CD14-positive monocyte (primary cell): ENCODE data around the gene SMARCAL1. TPM values are rescaled to one million over a fixed set of nuclear protein-coding genes. Genes with fewer than 3 reads are reported as not detected.

Experiments used
- DNase-seq, 3 donors: peaks; one replicate each; pipeline ENCODE4 v3.0.0-alpha.2; 2011 to 2022
- H2AFZ ChIP-seq: 2 replicates; pipeline ENCODE4 v1.6.0; 2012; ENCODE audit warnings: mild to moderate bottlenecking, low read depth, low read length, inconsistent platforms; ENCODE audit not compliant: insufficient read depth, poor library complexity, severe bottlenecking
- H3K27ac ChIP-seq, 2 donors: 1 replicate in 1 of 2; 2 replicates in 1 of 2; pipeline ENCODE4 v1.5.1; 2012 to 2013; ENCODE audit warnings: low read length in 2 of 2, control low read depth in 1 of 2, inconsistent platforms in 1 of 2, low read depth in 1 of 2, mild to moderate bottlenecking in 1 of 2
- H3K27me3 ChIP-seq, 2 donors: one replicate each; pipeline versions ENCODE4 v1.6.0 to v1.6.1; 2011 to 2013; ENCODE audit warnings: low read length in 2 of 2; ENCODE audit not compliant: control insufficient read depth in 2 of 2, insufficient read depth in 2 of 2
- H3K36me3 ChIP-seq, 2 donors: replicated peaks in 1 of 2; 1 replicate in 1 of 2; 2 replicates in 1 of 2; pipeline versions ENCODE4 v1.5.1 to v1.6.1; 2012 to 2013; ENCODE audit warnings: low read length in 2 of 2, control low read depth in 1 of 2, inconsistent platforms in 1 of 2, mild to moderate bottlenecking in 1 of 2; ENCODE audit not compliant: insufficient read depth in 2 of 2, control insufficient read depth in 1 of 2
- H3K4me1 ChIP-seq, 2 donors: 1 replicate in 1 of 2; 2 replicates in 1 of 2; pipeline versions ENCODE4 v1.5.1 to v1.6.1; 2012 to 2013; ENCODE audit warnings: low read length in 2 of 2, control low read depth in 1 of 2, inconsistent platforms in 1 of 2, mild to moderate bottlenecking in 1 of 2, moderate library complexity in 1 of 2; ENCODE audit not compliant: insufficient read depth in 2 of 2, control insufficient read depth in 1 of 2
- H3K4me2 ChIP-seq: replicated peaks from 2 replicates; pipeline ENCODE3; 2012; ENCODE audit warnings: low read length, moderate library complexity, mild to moderate bottlenecking; ENCODE audit not compliant: poor library complexity, severe bottlenecking; ENCODE audit errors: extremely low read depth
- H3K4me3 ChIP-seq, 3 experiments: fragments of 200-600 bp in 1 of 3; sonication (generic) in 1 of 3; replicated peaks in 1 of 3; 1 replicate in 2 of 3; 2 replicates in 1 of 3; pipeline ENCODE4 v1.5.1; 2011 to 2013; ENCODE audit warnings: low read length in 3 of 3, mild to moderate bottlenecking in 3 of 3, control low read depth in 2 of 3, low read depth in 2 of 3, inconsistent platforms in 1 of 3, moderate library complexity in 1 of 3
- H3K79me2 ChIP-seq: 2 replicates; pipeline ENCODE4 v1.6.0; 2012; ENCODE audit warnings: mild to moderate bottlenecking, control low read depth, inconsistent platforms, low read length, moderate library complexity; ENCODE audit not compliant: insufficient read depth
- H3K9ac ChIP-seq: 2 replicates; pipeline ENCODE4 v1.6.0; 2017; ENCODE audit warnings: low read length, mild to moderate bottlenecking; ENCODE audit not compliant: insufficient read depth, poor library complexity, severe bottlenecking
- H3K9me3 ChIP-seq, 2 donors: replicated peaks in 1 of 2; 1 replicate in 1 of 2; 2 replicates in 1 of 2; pipeline versions ENCODE4 v1.5.1 to v1.6.1; 2012 to 2013; ENCODE audit warnings: low read length in 2 of 2, control low read depth in 1 of 2; ENCODE audit not compliant: control insufficient read depth in 1 of 2, insufficient read depth in 1 of 2
- H4K20me1 ChIP-seq: 2 replicates; pipeline ENCODE4 v1.6.0; 2012; ENCODE audit warnings: mild to moderate bottlenecking, low read length, control low read depth, moderate library complexity; ENCODE audit not compliant: insufficient read depth
- H3K27ac Mint-ChIP-seq, 7 donors: one replicate each; pipeline ENCODE4 v1.8.0; 2020; ENCODE audit warnings: mild to moderate bottlenecking in 7 of 7, mixed read lengths in 7 of 7, moderate library complexity in 6 of 7, inconsistent platforms in 2 of 7
- H3K27me3 Mint-ChIP-seq, 3 donors: one replicate each; pipeline ENCODE4 v1.8.0; 2021 to 2022; ENCODE audit warnings: low read depth in 3 of 3, mild to moderate bottlenecking in 3 of 3, mixed read lengths in 3 of 3, moderate library complexity in 3 of 3, inconsistent platforms in 1 of 3
- H3K36me3 Mint-ChIP-seq, 2 donors: one replicate each; pipeline ENCODE4 v1.8.0; 2020; ENCODE audit warnings: mixed read lengths in 2 of 2, inconsistent platforms in 1 of 2, mild to moderate bottlenecking in 1 of 2
- H3K4me1 Mint-ChIP-seq: one replicate; pipeline ENCODE4 v1.8.0; 2020; ENCODE audit warnings: mild to moderate bottlenecking, mixed read lengths
- H3K4me3 Mint-ChIP-seq, 2 donors: one replicate each; pipeline ENCODE4 v1.8.0; 2020; ENCODE audit warnings: mild to moderate bottlenecking in 2 of 2, mixed read lengths in 2 of 2, moderate library complexity in 1 of 2
- H3K9me3 Mint-ChIP-seq, 7 donors: one replicate each; pipeline ENCODE4 v1.8.0; 2020 to 2022; ENCODE audit warnings: mixed read lengths in 7 of 7, mild to moderate bottlenecking in 6 of 7, moderate library complexity in 6 of 7, inconsistent platforms in 2 of 7
- CTCF ChIP-seq: fragments of 200-600 bp; IDR thresholded peaks from one replicate; pipeline ENCODE4 v1.8.0; 2022; ENCODE audit warnings: antibody characterized with exemption, mild to moderate bottlenecking
- WGBS: methylation state at CpG from one replicate; pipeline ENCODE4 v1.1.5; 2013; ENCODE audit warnings: missing lambda C conversion rate; ENCODE audit not compliant: insufficient coverage; 5-methylcytosine and 5-hydroxymethylcytosine counted together
- intact Hi-C, 2 donors: fragments of 100-400 bp; cut with micrococcal nuclease; formaldehyde crosslinking; loops; one replicate each; pipeline versions ENCODE4 v1.15.0 to v1.15.1; 2023
- polyA plus RNA-seq, 3 donors: library from polyadenylated mRNA; depleted of rRNA in 1 of 3; unstranded in 2 of 3; stranded (reverse) in 1 of 3; fragments of 300-500 nt in 2 of 3; fragments of >200 nt in 1 of 3; fragmentation: Illumina TruSeq in 2 of 3; gene quantifications; 1 replicate in 2 of 3; 2 replicates in 1 of 3; pipeline ENCODE4 v1.2.3, GENCODE V29; 2012 to 2021

Gene SMARCAL1
- polyA plus RNA-seq, 3 donors: 10.5 to 13.3 (median 11.5) TPM

GRCh38 chr2:216519154-216519762, 107.0 kb downstream of the SMARCAL1 start:
- Histone ChIP-seq H3K27me3 (no peaks in the 10 kb centered on the region), H4K20me1 (no peaks in the 10 kb centered on the region), H3K4me1 (no peaks in the 10 kb centered on the region), H3K36me3 (no peaks in the 10 kb centered on the region), H3K4me3 (no peak overlapping the region), H3K27ac (no peak overlapping the region), H3K79me2 (no peaks in the 10 kb centered on the region), H3K9ac (no peak overlapping the region), H2AFZ (no peak overlapping the region), H3K9me3 (no peaks in the 10 kb centered on the region), H3K4me2 (no peak overlapping the region)
- Mint-ChIP-seq H3K4me3 (no peak overlapping the region), H3K27me3 (peaks cover 0 to 2% (median 2%) of the 10 kb centered on the region in 3 donors), H3K4me1 (no peaks in the 10 kb centered on the region), H3K9me3 (no peaks in the 10 kb centered on the region), H3K27ac (no peak overlapping the region), H3K36me3 (no peaks in the 10 kb centered on the region)
- intact Hi-C loops: loop anchor here (1.0 to 2.0 kb wide), 2 partner anchors 147 to 148 kb away; no protein-coding TSS in a partner anchor
- TF ChIP-seq CTCF: peak; percentile 85
- peak; percentile 38 to 53 (median 52) for DNase-seq
- no CpG with 5 or more reads among the region's 3 CpGs for WGBS

DNA sequence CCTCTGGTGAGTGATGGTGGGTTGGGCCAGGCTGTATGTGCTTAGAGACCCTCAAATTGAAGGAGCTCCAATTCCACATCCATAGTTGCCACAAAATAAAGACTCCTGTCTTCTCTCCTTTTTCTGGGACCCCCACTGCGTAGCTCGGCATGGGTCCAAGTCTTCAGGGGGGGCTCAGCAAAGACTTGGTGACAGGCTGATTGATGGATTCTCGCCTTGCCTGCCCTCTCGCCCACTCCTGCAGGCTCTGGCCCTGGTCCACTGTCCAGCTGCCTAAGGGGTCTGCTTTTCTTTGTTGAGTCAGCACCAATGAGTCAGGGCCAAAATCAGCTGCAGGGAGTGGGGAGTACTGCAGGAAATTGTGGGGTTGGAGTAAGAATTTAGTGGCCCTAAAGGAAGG, 107.8 kb downstream of the SMARCAL1 start:
- 94% methylated on average over 4 of the region's 4 CpGs for whole genome bisulfite sequencing

More for the DNA sequence above, 107.8 kb downstream of the SMARCAL1 start:
- Mint-ChIP-seq H3K27ac (no peak overlapping the region), H3K36me3 (no peaks in the 10 kb centered on the region), H3K4me3 (no peak overlapping the region), H3K27me3 (peaks cover 0 to 2% (median 2%) of the 10 kb centered on the region in 3 donors), H3K9me3 (peaks cover 0 to 5% (median 0%) of the 10 kb centered on the region in 7 donors), H3K4me1 (no peaks in the 10 kb centered on the region)
- TF ChIP-seq CTCF: no peak
- H3K27ac ChIP-seq: no peak overlapping the region
- H2AFZ ChIP-seq: no peak overlapping the region
- no peaks in the 10 kb centered on the region for H3K79me2 ChIP-seq
- H3K36me3 ChIP-seq: no peaks in the 10 kb centered on the region
- no peaks in the 10 kb centered on the region for H4K20me1 ChIP-seq
- H3K9ac ChIP-seq: no peak overlapping the region
- intact Hi-C loops: no loop called here
- no peaks in the 10 kb centered on the region for H3K9me3 ChIP-seq
- H3K4me1 ChIP-seq: no peaks in the 10 kb centered on the region
- no peak for DNase-seq
- no peak overlapping the region for H3K4me2 ChIP-seq
- H3K27me3 ChIP-seq: no peaks in the 10 kb centered on the region
- no peak overlapping the region for H3K4me3 ChIP-seq
